WERI-Rb-1 (cell line): ENCODE results near the gene COX6A2.

ENCODE experiments used
- DNase-seq: peaks from one replicate; pipeline ENCODE4 v3.0.0-alpha.2; 2020
- H3K27ac ChIP-seq: fragments of 250-450 bp; sonication (Bioruptor Pico); 2 replicates; pipeline ENCODE4 v1.5.1; 2020; ENCODE audit warnings: mild to moderate bottlenecking, moderate library complexity
- H3K27me3 ChIP-seq: fragments of 250-450 bp; sonication (Bioruptor Pico); 2 replicates; pipeline ENCODE4 v1.5.1; 2021; ENCODE audit warnings: mild to moderate bottlenecking, low read depth, moderate library complexity; ENCODE audit not compliant: insufficient read depth, severe bottlenecking
- H3K36me3 ChIP-seq: fragments of 250-450 bp; sonication (Bioruptor Pico); 2 replicates; pipeline ENCODE4 v1.5.1; 2020; ENCODE audit warnings: mild to moderate bottlenecking, moderate library complexity
- H3K4me3 ChIP-seq: 2 replicates; pipeline ENCODE4 v1.5.1; 2011; ENCODE audit warnings: low read depth, mild to moderate bottlenecking, control low read depth, low read length
- H3K9me3 ChIP-seq: fragments of 250-450 bp; sonication (Bioruptor Pico); 2 replicates; pipeline ENCODE4 v1.5.1; 2021; ENCODE audit warnings: mild to moderate bottlenecking, moderate library complexity; ENCODE audit not compliant: severe bottlenecking
- CTCF ChIP-seq: IDR thresholded peaks from 2 replicates; pipeline ENCODE4 v1.5.1; 2011; ENCODE audit warnings: low read depth, mild to moderate bottlenecking, control low read depth, inconsistent platforms, low read length

The COX6A2 gene

DNA sequence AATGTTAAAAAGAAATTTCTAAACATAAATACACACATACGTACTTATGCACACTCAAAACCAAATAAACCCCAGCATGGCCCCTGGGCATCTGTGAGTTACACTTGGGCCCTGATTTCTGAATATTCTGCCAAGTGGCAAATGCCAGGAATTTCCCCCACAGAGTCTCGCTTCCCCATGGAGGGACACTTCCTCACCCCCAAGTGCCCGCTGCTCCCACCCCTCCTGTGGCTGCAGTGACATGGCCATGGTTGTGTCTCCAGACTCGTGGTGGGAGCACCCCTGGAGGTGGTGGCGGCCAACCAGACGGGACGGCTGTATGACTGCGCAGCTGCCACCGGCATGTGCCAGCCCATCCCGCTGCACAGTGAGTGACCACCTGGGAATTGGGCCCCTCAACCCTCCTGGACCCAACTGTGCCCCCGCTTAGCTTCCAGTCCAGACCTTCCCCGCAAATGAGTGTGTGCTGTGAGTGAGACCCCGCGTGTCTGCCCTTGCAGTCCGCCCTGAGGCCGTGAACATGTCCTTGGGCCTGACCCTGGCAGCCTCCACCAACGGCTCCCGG, 31.0 kb downstream of the COX6A2 start:
- Histone ChIP-seq H3K27ac (no peak overlapping the region), H3K36me3 (no peaks in the 10 kb centered on the region), H3K9me3 (no peaks in the 10 kb centered on the region), H3K4me3 (no peak overlapping the region), H3K27me3 (no peaks in the 10 kb centered on the region)
- TF ChIP-seq CTCF: no peak
- DNase-seq: no peak

- Histone ChIP-seq H3K4me3 (no peak overlapping the region), H3K9me3 (no peaks in the 10 kb centered on the region), H3K27me3 (peaks cover 6% of the 10 kb centered on the region), H3K27ac (no peak overlapping the region), H3K36me3 (no peaks in the 10 kb centered on the region)
- no peak for DNase-seq
- no peak for TF ChIP-seq CTCF
Measured at GRCh38 chr16:31395647-31396046, 32.5 kb downstream of the COX6A2 start.

GRCh38 chr16:31393056-31393455, 35.1 kb downstream of the COX6A2 start, which contains the start of gene ITGAD:
Gene ITGAD, plus strand, starts transcription at chr16:31393335. Its CDS starts 26 bp downstream, at chr16:31393361.
- DNase-seq: no peak
- H3K27ac ChIP-seq: no peak within 1 kb of the TSS

GRCh38 chr16:31390504-31391041, 37.6 kb downstream of the COX6A2 start:
- Histone ChIP-seq H3K4me3 (no peak overlapping the region), H3K9me3 (no peaks in the 10 kb centered on the region), H3K27ac (no peak overlapping the region), H3K27me3 (peaks cover 23% of the 10 kb centered on the region), H3K36me3 (no peaks in the 10 kb centered on the region)
- TF ChIP-seq CTCF: no peak
- DNase-seq: no peak

More at GRCh38 chr16:31393056-31393455, 35.1 kb downstream of the COX6A2 start, which contains the start of gene ITGAD:
- Histone ChIP-seq H3K27me3 (peaks cover 15% of the 10 kb centered on the region), H3K9me3 (no peaks in the 10 kb centered on the region), H3K36me3 (no peaks in the 10 kb centered on the region), H3K4me3 (no peak within 1 kb of the TSS)
- TF ChIP-seq CTCF: no peak

DNA sequence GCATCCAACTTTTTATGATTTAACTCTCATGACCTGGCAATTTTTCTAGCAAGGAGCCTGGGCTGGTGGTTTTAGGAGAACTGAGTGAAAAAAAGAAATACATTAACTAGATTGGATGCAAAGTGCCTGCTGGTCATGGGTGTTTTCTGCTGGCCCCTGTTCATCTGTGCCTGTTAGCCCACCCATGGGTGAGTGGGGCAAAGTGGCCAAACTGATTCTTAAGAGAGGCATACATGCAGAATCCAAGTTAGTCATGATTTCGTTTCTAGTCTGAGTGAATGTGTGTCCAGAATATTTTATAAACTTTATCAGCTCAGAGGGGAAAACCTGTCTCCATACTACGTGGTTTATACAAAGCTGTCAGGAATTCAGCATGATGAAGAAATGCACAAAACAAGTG, 39.6 kb downstream of the COX6A2 start:
- no peak for TF ChIP-seq CTCF
- H3K27me3 ChIP-seq: peaks cover 25% of the 10 kb centered on the region

More for the DNA sequence above, 39.6 kb downstream of the COX6A2 start:
- Histone ChIP-seq H3K27ac (no peak overlapping the region), H3K36me3 (no peaks in the 10 kb centered on the region), H3K9me3 (no peaks in the 10 kb centered on the region), H3K4me3 (no peak overlapping the region)
- DNase-seq: no peak
